Measurements from ENCODE around the gene ADAMTS20. TPM values are rescaled to one million over a fixed set of nuclear protein-coding genes. Genes with fewer than 3 reads are reported as not detected.

ADAMTS20 gene
- total and polyA plus RNA-seq, 10 of the 15 experiments (the other 5 are each of a cell fraction or from before 2014, with no cell fraction given), result 0.33 TPM; not detected in 9

- H2AFZ ChIP-seq (ENCODE audit: control insufficient read depth, low read depth, low read length), result no peak overlapping the region
- FAIRE-seq (no peak), DNase-seq (ENCODE audit: low read depth, low spot score) (no peak), ATAC-seq (no peak)
- H3K9me3 ChIP-seq (replicated peaks; ENCODE audit: control insufficient read depth, insufficient read depth, low read length), result no peaks in the 10 kb centered on the region
- no peak for TF ChIP-seq CHD2 (IDR thresholded peaks at IDR 0.05; ENCODE audit: borderline replicate concordance, low read depth, low read length)
- no peak for TF ChIP-seq MTA3 (IDR thresholded peaks at IDR 0.05; ENCODE audit: borderline replicate concordance, low read length)
- no peak for TF ChIP-seq TCF3 (IDR thresholded peaks at IDR 0.05; ENCODE audit: borderline replicate concordance, insufficient read depth, low read depth, low read length)
- no peak for TF ChIP-seq MAX (IDR thresholded peaks at IDR 0.05; ENCODE audit: low read depth, low read length)
- no peak for TF ChIP-seq PKNOX1 (IDR thresholded peaks at IDR 0.05)
- TF ChIP-seq RB1 (IDR thresholded peaks at IDR 0.05; ENCODE audit: borderline replicate concordance), result no peak
- no peak for TF ChIP-seq ZNF24 (IDR thresholded peaks at IDR 0.05)
- TF ChIP-seq SIX5 (IDR thresholded peaks at IDR 0.05; ENCODE audit: low read depth, low read length, severe bottlenecking), result no peak
- TF ChIP-seq NFYA (IDR thresholded peaks at IDR 0.05; ENCODE audit: borderline replicate concordance, low read depth, low read length), result no peak
- no peak for TF ChIP-seq POLR2AphosphoS5 (IDR thresholded peaks at IDR 0.05; ENCODE audit: low read length)
- TF ChIP-seq USF1 (IDR thresholded peaks at IDR 0.05; ENCODE audit: borderline replicate concordance, extremely low read length, insufficient read depth, low read depth, low read length), result no peak
- TF ChIP-seq MYB (IDR thresholded peaks at IDR 0.05; ENCODE audit: borderline replicate concordance, low read depth, low read length), result no peak
- TF ChIP-seq MEF2A (IDR thresholded peaks at IDR 0.05; ENCODE audit: insufficient read depth, low read depth, low read length), result no peak
- no peak for TF ChIP-seq EP300 (IDR thresholded peaks at IDR 0.05; ENCODE audit: borderline replicate concordance in 1 of 2, control insufficient read depth in 1 of 2, low read depth in 2 of 2, low read length in 2 of 2)
- TF ChIP-seq RELA (IDR thresholded peaks at IDR 0.05; ENCODE audit: borderline replicate concordance, partially characterized antibody), result no peak
- TF ChIP-seq CEBPZ (IDR thresholded peaks at IDR 0.05; ENCODE audit: low read depth, low read length), result no peak
- SMC1A ChIA-PET (ENCODE audit: uncharacterized antibody, unreplicated experiment), result no interaction called here
- no peak overlapping the region for H3K9ac ChIP-seq (ENCODE audit: control insufficient read depth, insufficient read depth, low read length)
- BruUV-seq (replicated peaks), result no TSS peak
- H3K27me3 ChIP-seq (replicated peaks in 1 of 2; ENCODE audit: control insufficient read depth in 2 of 2, insufficient read depth in 2 of 2, low read length in 1 of 2), result no peaks in the 10 kb centered on the region
- RAD21 ChIA-PET (ENCODE audit: unreplicated experiment), result no interaction called here
- in situ Hi-C loops (cut with MboI) (no loop called here), intact Hi-C loops (cut with micrococcal nuclease; ENCODE audit: unreplicated experiment) (no loop called here)
- H3K4me3 ChIP-seq, result no peak overlapping the region
- POLR2A ChIA-PET, result no interaction called here
- no peak overlapping the region for H3K27ac ChIP-seq (ENCODE audit: control insufficient read depth, insufficient read depth)
- WGBS (ENCODE audit: insufficient coverage, insufficient replicate concordance, low lambda C conversion rate, missing lambda C conversion rate), result 42% methylated on average over 3 of the region's 3 CpGs
- H4K20me1 ChIP-seq (ENCODE audit: control insufficient read depth, insufficient read depth), result no peaks in the 10 kb centered on the region
- H3K4me2 ChIP-seq (ENCODE audit: control insufficient read depth, insufficient read depth), result no peak overlapping the region
- CTCF ChIA-PET, result interaction anchor here (0.6 kb wide), 1 partner anchor 70 kb away, joined by 3 read pairs; no protein-coding TSS in a partner anchor
- H3K4me1 ChIP-seq (ENCODE audit: control insufficient read depth, insufficient read depth, low read length), result no peaks in the 10 kb centered on the region
- H3K36me3 ChIP-seq (ENCODE audit: control insufficient read depth in 2 of 2, insufficient read depth in 2 of 2, low read length in 1 of 2), result no peaks in the 10 kb centered on the region
- H3K79me2 ChIP-seq (ENCODE audit: control insufficient read depth, insufficient read depth, low read length), result no peaks in the 10 kb centered on the region
These were observed 245.9 kb downstream of the ADAMTS20 start for GRCh38 chr12:43306066-43306465.

Data from GM12878 (cell line).